Endothelial cell of umbilical vein (primary cell): ENCODE data around the gene SPIN4.

Experiments used
- POLR2A ChIP-seq: IDR thresholded peaks from 2 replicates; pipeline ENCODE4 v1.6.1; 2012; ENCODE audit warnings: low read depth, mild to moderate bottlenecking, control low read depth, low read length
- POLR2AphosphoS5 ChIP-seq: IDR thresholded peaks from 2 replicates; pipeline ENCODE4 v1.6.1; 2012; ENCODE audit warnings: low read depth, mild to moderate bottlenecking, control low read depth, low read length, moderate library complexity; ENCODE audit not compliant: insufficient read depth
- TF ChIP-seq, protein P1 (sequence below): IDR thresholded peaks from 2 replicates; pipeline ENCODE4 v1.6.1; 2011; ENCODE audit not compliant: insufficient read depth, insufficient read length
- TF ChIP-seq, protein P2 (sequence below), 2 donors: IDR thresholded peaks; 1 replicate in 1 of 2; 2 replicates in 1 of 2; pipeline ENCODE4 v1.5.1; 2011; ENCODE audit warnings: low read length in 2 of 2, mild to moderate bottlenecking in 2 of 2, moderate library complexity in 2 of 2, control low read depth in 1 of 2, inconsistent platforms in 1 of 2, low read depth in 1 of 2; ENCODE audit not compliant: insufficient read depth in 1 of 2; ENCODE audit errors: extremely low read depth in 1 of 2

DNA sequence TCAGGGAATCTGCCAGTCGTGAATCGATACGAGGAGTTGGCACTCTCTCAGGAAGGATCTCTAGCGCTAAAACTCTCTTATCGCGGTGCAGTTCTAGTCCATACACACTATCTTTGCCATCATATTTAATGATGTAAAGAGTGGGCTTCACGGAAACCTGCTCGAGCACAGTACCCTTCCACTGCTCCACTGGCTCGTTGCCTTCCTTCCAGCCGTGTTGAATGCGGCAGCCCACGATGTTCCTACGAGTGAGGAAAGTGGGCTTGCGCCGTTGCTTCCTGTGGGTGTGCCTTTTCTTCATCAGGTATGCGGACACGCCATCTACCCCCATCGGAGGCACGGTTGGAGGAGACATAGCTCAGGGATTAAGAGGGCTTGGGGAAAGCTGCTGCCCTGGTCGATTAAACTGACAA, 661 bp downstream of the SPIN4 start:
- TF ChIP-seq, protein P1, sequence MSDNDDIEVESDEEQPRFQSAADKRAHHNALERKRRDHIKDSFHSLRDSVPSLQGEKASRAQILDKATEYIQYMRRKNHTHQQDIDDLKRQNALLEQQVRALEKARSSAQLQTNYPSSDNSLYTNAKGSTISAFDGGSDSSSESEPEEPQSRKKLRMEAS = no peak
- TF ChIP-seq, protein P2, sequence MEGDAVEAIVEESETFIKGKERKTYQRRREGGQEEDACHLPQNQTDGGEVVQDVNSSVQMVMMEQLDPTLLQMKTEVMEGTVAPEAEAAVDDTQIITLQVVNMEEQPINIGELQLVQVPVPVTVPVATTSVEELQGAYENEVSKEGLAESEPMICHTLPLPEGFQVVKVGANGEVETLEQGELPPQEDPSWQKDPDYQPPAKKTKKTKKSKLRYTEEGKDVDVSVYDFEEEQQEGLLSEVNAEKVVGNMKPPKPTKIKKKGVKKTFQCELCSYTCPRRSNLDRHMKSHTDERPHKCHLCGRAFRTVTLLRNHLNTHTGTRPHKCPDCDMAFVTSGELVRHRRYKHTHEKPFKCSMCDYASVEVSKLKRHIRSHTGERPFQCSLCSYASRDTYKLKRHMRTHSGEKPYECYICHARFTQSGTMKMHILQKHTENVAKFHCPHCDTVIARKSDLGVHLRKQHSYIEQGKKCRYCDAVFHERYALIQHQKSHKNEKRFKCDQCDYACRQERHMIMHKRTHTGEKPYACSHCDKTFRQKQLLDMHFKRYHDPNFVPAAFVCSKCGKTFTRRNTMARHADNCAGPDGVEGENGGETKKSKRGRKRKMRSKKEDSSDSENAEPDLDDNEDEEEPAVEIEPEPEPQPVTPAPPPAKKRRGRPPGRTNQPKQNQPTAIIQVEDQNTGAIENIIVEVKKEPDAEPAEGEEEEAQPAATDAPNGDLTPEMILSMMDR (IDR thresholded peaks at IDR 0.05; ENCODE audit: extremely low read depth in 1 of 2, insufficient read depth in 1 of 2, low read depth in 1 of 2, low read length in 2 of 2) = no peak
- TF ChIP-seq POLR2AphosphoS5 (no peak), POLR2A (no peak)
